Liver (tissue), 9 donors: ENCODE results near the gene RUFY1. TPM values are rescaled to one million over a fixed set of nuclear protein-coding genes. Genes with fewer than 3 reads are reported as not detected.

Experiments
- DNase-seq: peaks from one replicate; pipeline ENCODE4 v3.0.0-alpha.2; 2017; ENCODE audit warnings: low spot score
- H3K27ac ChIP-seq, 2 donors: one replicate each; pipeline ENCODE4 v1.7.0; 2013; ENCODE audit warnings: inconsistent platforms in 2 of 2, low read length in 2 of 2, control low read depth in 1 of 2, low read depth in 1 of 2, mild to moderate bottlenecking in 1 of 2
- H3K27me3 ChIP-seq, 4 donors: one replicate each; pipeline versions ENCODE4 v1.6.1 to v1.7.0; 2013; ENCODE audit warnings: low read length in 3 of 4, inconsistent platforms in 1 of 4, mild to moderate bottlenecking in 1 of 4, moderate library complexity in 1 of 4; ENCODE audit not compliant: control insufficient read depth in 4 of 4, insufficient read depth in 4 of 4
- H3K36me3 ChIP-seq, 4 donors: one replicate each; pipeline versions ENCODE4 v1.6.1 to v1.7.0; 2013; ENCODE audit warnings: low read length in 3 of 4, mild to moderate bottlenecking in 3 of 4, low read depth in 1 of 4, moderate library complexity in 1 of 4; ENCODE audit not compliant: control insufficient read depth in 4 of 4, insufficient read depth in 3 of 4
- H3K4me1 ChIP-seq, 4 donors: one replicate each; pipeline versions ENCODE4 v1.6.1 to v1.7.0; 2013; ENCODE audit warnings: low read length in 3 of 4, mild to moderate bottlenecking in 3 of 4, moderate library complexity in 1 of 4; ENCODE audit not compliant: control insufficient read depth in 4 of 4, insufficient read depth in 4 of 4
- H3K4me3 ChIP-seq, 3 donors: one replicate each; pipeline versions ENCODE4 v1.6.1 to v1.7.0; 2013; ENCODE audit warnings: low read length in 3 of 3, control low read depth in 1 of 3, low read depth in 1 of 3, mild to moderate bottlenecking in 1 of 3
- H3K9ac ChIP-seq, 2 donors: one replicate each; pipeline ENCODE4 v1.7.0; 2013; ENCODE audit warnings: low read length in 2 of 2, mild to moderate bottlenecking in 2 of 2, moderate library complexity in 2 of 2, control low read depth in 1 of 2, low read depth in 1 of 2
- H3K9me3 ChIP-seq, 4 donors: one replicate each; pipeline versions ENCODE4 v1.6.1 to v1.7.0; 2013; ENCODE audit warnings: low read length in 3 of 4; ENCODE audit not compliant: control insufficient read depth in 4 of 4
- CTCF ChIP-seq: fragments of 150-350 bp; IDR thresholded peaks from 2 replicates; pipeline ENCODE4 v1.5.1; 2017; ENCODE audit warnings: improper control_type of control experiment, low read depth, low read length; ENCODE audit not compliant: missing input control
- EGR1 ChIP-seq, 2 donors: IDR thresholded peaks; 2 replicates each; pipeline ENCODE4 v1.6.1; 2016 to 2018; ENCODE audit warnings: antibody characterized with exemption in 2 of 2, low read depth in 2 of 2
- FOXA1 ChIP-seq: IDR thresholded peaks from 2 replicates; pipeline ENCODE4 v1.6.1; 2016; ENCODE audit warnings: antibody characterized with exemption
- FOXA2 ChIP-seq: IDR thresholded peaks from 2 replicates; pipeline ENCODE4 v1.6.1; 2016; ENCODE audit warnings: antibody characterized with exemption
- GABPA ChIP-seq, 2 donors: IDR thresholded peaks in 1 of 2; conservative IDR thresholded peaks in 1 of 2; 2 replicates each; pipeline ENCODE4 v1.6.1; 2016; ENCODE audit warnings: antibody characterized with exemption in 2 of 2, mild to moderate bottlenecking in 1 of 2, moderate library complexity in 1 of 2
- HNF4A ChIP-seq, 2 donors: conservative IDR thresholded peaks; 2 replicates each; pipeline ENCODE4 v1.6.1; 2016; ENCODE audit warnings: antibody characterized with exemption in 2 of 2, mild to moderate bottlenecking in 2 of 2
- HNF4G ChIP-seq: IDR thresholded peaks from 2 replicates; pipeline ENCODE4 v1.6.1; 2016; ENCODE audit warnings: antibody characterized with exemption
- JUND ChIP-seq, 2 donors: IDR thresholded peaks; 2 replicates each; pipeline ENCODE4 v1.6.1; 2016; ENCODE audit warnings: antibody characterized with exemption in 2 of 2
- MAX ChIP-seq: IDR thresholded peaks from 2 replicates; pipeline ENCODE4 v1.6.1; 2016; ENCODE audit warnings: antibody characterized with exemption
- NR2F2 ChIP-seq: IDR thresholded peaks from 2 replicates; pipeline ENCODE4 v1.6.1; 2016; ENCODE audit warnings: antibody characterized with exemption
- RAD21 ChIP-seq, 2 donors: IDR thresholded peaks; 2 replicates each; pipeline ENCODE4 v1.6.1; 2016; ENCODE audit warnings: antibody characterized with exemption in 2 of 2, mild to moderate bottlenecking in 2 of 2
- RXRA ChIP-seq, 2 donors: IDR thresholded peaks; 2 replicates each; pipeline ENCODE4 v1.6.1; 2017 to 2018; ENCODE audit warnings: antibody characterized with exemption in 2 of 2, mild to moderate bottlenecking in 1 of 2
- TAF1 ChIP-seq: conservative IDR thresholded peaks from 2 replicates; pipeline ENCODE4 v1.6.1; 2016; ENCODE audit warnings: antibody characterized with exemption, mild to moderate bottlenecking
- YY1 ChIP-seq: IDR thresholded peaks from 2 replicates; pipeline ENCODE4 v1.6.1; 2016; ENCODE audit warnings: antibody characterized with exemption, mild to moderate bottlenecking
- WGBS: extraction: QIAGEN DNeasy Blood & Tissue Kit; methylation state at CpG from one replicate; pipeline ENCODE4 v1.1.7; 2013; 5-methylcytosine and 5-hydroxymethylcytosine counted together
- polyA plus RNA-seq, 2 donors: library from polyadenylated mRNA; stranded (reverse) in 1 of 2; unstranded in 1 of 2; fragments of 200-250 nt in 1 of 2; fragments of >200 nt in 1 of 2; fragmentation: Nextera tagmentation in 1 of 2; extraction: Ambion mirVana in 1 of 2; gene quantifications; one replicate each; pipeline versions ENCODE4 v1.2.1 to v1.2.3, GENCODE V29; 2013 to 2015
- total RNA-seq, 2 donors: library from RNA; depleted of rRNA; stranded (reverse); fragments of >200 nt; gene quantifications; one replicate each; pipeline ENCODE4 v1.2.3, GENCODE V29; 2014
- TF ChIP-seq, protein P1 (sequence below): IDR thresholded peaks from 2 replicates; pipeline ENCODE4 v1.6.1; 2016; ENCODE audit warnings: antibody characterized with exemption, mild to moderate bottlenecking
- TF ChIP-seq, protein P2 (sequence below): IDR thresholded peaks from 2 replicates; pipeline ENCODE4 v1.6.1; 2016; ENCODE audit warnings: antibody characterized with exemption
- TF ChIP-seq, protein P3 (sequence below): IDR thresholded peaks from 2 replicates; pipeline ENCODE4 v1.6.1; 2016; ENCODE audit warnings: antibody characterized with exemption
- donor health status: healthy.
- donor health status: healthy.
- donor health status: healthy.
- donor health status: healthy.
- donor health status: healthy.

The RUFY1 gene
- total and polyA plus RNA-seq, 4 donors: 11.6 to 25.2 (median 18.3) TPM

- TF ChIP-seq RXRA (IDR thresholded peaks at IDR 0.05) (no peak), MAX (no peak), HNF4A (conservative IDR thresholded peaks at IDR 0.05) (no peak), TAF1 (no peak), NR2F2 (no peak), YY1 (no peak), HNF4G (no peak)
- Histone ChIP-seq H3K9ac (no peak overlapping the region), H3K27ac (no peak overlapping the region), H3K4me1 (no peaks in the 10 kb centered on the region), H3K4me3 (no peak overlapping the region), H3K36me3 (no peaks in the 10 kb centered on the region), H3K27me3 (no peaks in the 10 kb centered on the region), H3K9me3 (no peaks in the 10 kb centered on the region)
- DNase-seq: no peak
- WGBS: 75% methylated on average over 1 of the region's 1 CpG
Measured at GRCh38 chr5:179526978-179527377, 23.4 kb upstream of the RUFY1 start.

- Histone ChIP-seq H3K27ac (peak overlapping the region in 1 of 2 donors; percentile 5), H3K36me3 (no peaks in the 10 kb centered on the region), H3K9me3 (no peaks in the 10 kb centered on the region), H3K4me3 (peak overlapping the region; percentile 18 to 50 (median 49)), H3K27me3 (no peaks in the 10 kb centered on the region), H3K9ac (peak overlapping the region; percentile 39 to 47), H3K4me1 (no peaks in the 10 kb centered on the region)
- TF ChIP-seq, protein P1, sequence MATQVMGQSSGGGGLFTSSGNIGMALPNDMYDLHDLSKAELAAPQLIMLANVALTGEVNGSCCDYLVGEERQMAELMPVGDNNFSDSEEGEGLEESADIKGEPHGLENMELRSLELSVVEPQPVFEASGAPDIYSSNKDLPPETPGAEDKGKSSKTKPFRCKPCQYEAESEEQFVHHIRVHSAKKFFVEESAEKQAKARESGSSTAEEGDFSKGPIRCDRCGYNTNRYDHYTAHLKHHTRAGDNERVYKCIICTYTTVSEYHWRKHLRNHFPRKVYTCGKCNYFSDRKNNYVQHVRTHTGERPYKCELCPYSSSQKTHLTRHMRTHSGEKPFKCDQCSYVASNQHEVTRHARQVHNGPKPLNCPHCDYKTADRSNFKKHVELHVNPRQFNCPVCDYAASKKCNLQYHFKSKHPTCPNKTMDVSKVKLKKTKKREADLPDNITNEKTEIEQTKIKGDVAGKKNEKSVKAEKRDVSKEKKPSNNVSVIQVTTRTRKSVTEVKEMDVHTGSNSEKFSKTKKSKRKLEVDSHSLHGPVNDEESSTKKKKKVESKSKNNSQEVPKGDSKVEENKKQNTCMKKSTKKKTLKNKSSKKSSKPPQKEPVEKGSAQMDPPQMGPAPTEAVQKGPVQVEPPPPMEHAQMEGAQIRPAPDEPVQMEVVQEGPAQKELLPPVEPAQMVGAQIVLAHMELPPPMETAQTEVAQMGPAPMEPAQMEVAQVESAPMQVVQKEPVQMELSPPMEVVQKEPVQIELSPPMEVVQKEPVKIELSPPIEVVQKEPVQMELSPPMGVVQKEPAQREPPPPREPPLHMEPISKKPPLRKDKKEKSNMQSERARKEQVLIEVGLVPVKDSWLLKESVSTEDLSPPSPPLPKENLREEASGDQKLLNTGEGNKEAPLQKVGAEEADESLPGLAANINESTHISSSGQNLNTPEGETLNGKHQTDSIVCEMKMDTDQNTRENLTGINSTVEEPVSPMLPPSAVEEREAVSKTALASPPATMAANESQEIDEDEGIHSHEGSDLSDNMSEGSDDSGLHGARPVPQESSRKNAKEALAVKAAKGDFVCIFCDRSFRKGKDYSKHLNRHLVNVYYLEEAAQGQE: no peak
- TF ChIP-seq EGR1 (IDR thresholded peaks at IDR 0.05; ENCODE audit: low read depth in 2 of 2) (no peak), FOXA1 (no peak), RAD21 (IDR thresholded peaks at IDR 0.05) (peak; percentile 12 to 56), YY1 (peak; percentile 52), NR2F2 (no peak), HNF4A (conservative IDR thresholded peaks at IDR 0.05) (no peak), JUND (IDR thresholded peaks at IDR 0.05) (no peak), RXRA (IDR thresholded peaks at IDR 0.05) (no peak), HNF4G (no peak), MAX (no peak), FOXA2 (no peak), TAF1 (no peak), GABPA (IDR thresholded peaks at IDR 0.05 in 1 of 2, conservative IDR thresholded peaks at IDR 0.05 in 1 of 2) (no peak), CTCF (no peak)
- TF ChIP-seq, protein P2, sequence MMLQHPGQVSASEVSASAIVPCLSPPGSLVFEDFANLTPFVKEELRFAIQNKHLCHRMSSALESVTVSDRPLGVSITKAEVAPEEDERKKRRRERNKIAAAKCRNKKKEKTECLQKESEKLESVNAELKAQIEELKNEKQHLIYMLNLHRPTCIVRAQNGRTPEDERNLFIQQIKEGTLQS: no peak
- TF ChIP-seq, protein P3, sequence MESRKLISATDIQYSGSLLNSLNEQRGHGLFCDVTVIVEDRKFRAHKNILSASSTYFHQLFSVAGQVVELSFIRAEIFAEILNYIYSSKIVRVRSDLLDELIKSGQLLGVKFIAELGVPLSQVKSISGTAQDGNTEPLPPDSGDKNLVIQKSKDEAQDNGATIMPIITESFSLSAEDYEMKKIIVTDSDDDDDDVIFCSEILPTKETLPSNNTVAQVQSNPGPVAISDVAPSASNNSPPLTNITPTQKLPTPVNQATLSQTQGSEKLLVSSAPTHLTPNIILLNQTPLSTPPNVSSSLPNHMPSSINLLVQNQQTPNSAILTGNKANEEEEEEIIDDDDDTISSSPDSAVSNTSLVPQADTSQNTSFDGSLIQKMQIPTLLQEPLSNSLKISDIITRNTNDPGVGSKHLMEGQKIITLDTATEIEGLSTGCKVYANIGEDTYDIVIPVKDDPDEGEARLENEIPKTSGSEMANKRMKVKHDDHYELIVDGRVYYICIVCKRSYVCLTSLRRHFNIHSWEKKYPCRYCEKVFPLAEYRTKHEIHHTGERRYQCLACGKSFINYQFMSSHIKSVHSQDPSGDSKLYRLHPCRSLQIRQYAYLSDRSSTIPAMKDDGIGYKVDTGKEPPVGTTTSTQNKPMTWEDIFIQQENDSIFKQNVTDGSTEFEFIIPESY: no peak
- WGBS: 30% methylated on average over 65 of the region's 65 CpGs
- peak; percentile 74 for DNase-seq
Measured at GRCh38 chr5:179530069-179530998, 20.0 kb upstream of the RUFY1 start.
